K562 (cell line): ENCODE results near the gene WTAP. TPM values are rescaled to one million over a fixed set of nuclear protein-coding genes. Genes with fewer than 3 reads are reported as not detected.

Experiments used
- BRF1 ChIP-seq: IDR thresholded peaks from 3 replicates; pipeline ENCODE4 v1.6.1; 2011; ENCODE audit warnings: borderline replicate concordance, mild to moderate bottlenecking; ENCODE audit not compliant: insufficient read length; ENCODE audit errors: extremely low read depth
- EGR1 ChIP-seq: fragments of 450-650 bp; conservative IDR thresholded peaks from 2 replicates; pipeline ENCODE4 v1.6.1; 2017; ENCODE audit warnings: mild to moderate bottlenecking
- ETV5 ChIP-seq: sonication (generic); formaldehyde crosslinking; IDR thresholded peaks from 2 replicates; pipeline ENCODE4 v1.4.0; 2020; ENCODE audit warnings: low read depth, mild to moderate bottlenecking, missing genetic modification reagents
- FOXJ2 ChIP-seq: fragments of 200-800 bp; sonication (Bioruptor generic); IDR thresholded peaks from 2 replicates; pipeline ENCODE4 v1.6.1; 2016; ENCODE audit warnings: missing genetic modification characterization, missing compliant biosample characterization
- HCFC1 ChIP-seq: IDR thresholded peaks from 2 replicates; pipeline ENCODE4 v1.6.1; 2012; ENCODE audit warnings: low read depth, low read length, improper control_type of control experiment
- KAT7 ChIP-seq: sonication (generic); formaldehyde crosslinking; IDR thresholded peaks from 2 replicates; pipeline ENCODE4 v1.8.0; 2022; ENCODE audit warnings: missing genetic modification reagents, mild to moderate bottlenecking, borderline replicate concordance
- MEF2D ChIP-seq: conservative IDR thresholded peaks from 2 replicates; pipeline ENCODE4 v1.6.1; 2016; ENCODE audit warnings: low read depth, missing genetic modification characterization, missing compliant biosample characterization
- NFIX ChIP-seq: fragments of 250-450 bp; sonication (Bioruptor Pico); IDR thresholded peaks from 2 replicates; pipeline ENCODE4 v1.4.0; 2020; ENCODE audit warnings: low read depth, mild to moderate bottlenecking, moderate library complexity
- YY1 ChIP-seq, 3 experiments: IDR thresholded peaks; 2 replicates each; pipeline ENCODE4 v1.6.1; 2011; ENCODE audit warnings: low read length in 2 of 3, mild to moderate bottlenecking in 2 of 3, moderate library complexity in 2 of 3, borderline replicate concordance in 1 of 3, control low read depth in 1 of 3, low read depth in 1 of 3; ENCODE audit not compliant: insufficient read depth in 3 of 3, insufficient replicate concordance in 2 of 3, control insufficient read depth in 1 of 3, insufficient read length in 1 of 3; ENCODE audit errors: extremely low read depth in 1 of 3
- ZNF668 ChIP-seq: fragments of 250-450 bp; sonication (Bioruptor Pico); IDR thresholded peaks from 2 replicates; pipeline ENCODE4 v1.8.0; 2022; ENCODE audit warnings: mild to moderate bottlenecking, inconsistent platforms
- polyA plus RNA-seq, 8 experiments: library from polyadenylated mRNA; depleted of rRNA in 4 of 8; stranded (reverse) in 5 of 8; unstranded in 3 of 8; fragments of >200 nt; fragmentation: Nextera tagmentation in 2 of 8; fragmentation: Illumina TruSeq in 1 of 8; extraction: Ambion mirVana in 2 of 8; extraction: Trizol in 1 of 8; gene quantifications; 2 replicates each; pipeline versions ENCODE4 v1.2.1 to v1.2.3, GENCODE V29; 2011 to 2014; ENCODE audit warnings: inconsistent platforms in 1 of 8, missing spikeins in 1 of 8
- total RNA-seq, 7 experiments: library from RNA; depleted of rRNA in 6 of 7; stranded (reverse); fragments of >200 nt in 6 of 7; fragmentation: Illumina TruSeq in 2 of 7; extraction: Trizol in 2 of 7; gene quantifications; 2 replicates each; pipeline versions ENCODE4 v1.2.1 to v1.2.3, GENCODE V29; 2011 to 2021; ENCODE audit warnings: low replicate concordance in 1 of 7
- TF ChIP-seq, protein P1 (sequence below), 2 experiments: fragments of 450-650 bp in 1 of 2; sonication (generic) in 1 of 2; formaldehyde crosslinking in 1 of 2; IDR thresholded peaks; 2 replicates each; pipeline versions ENCODE4 v1.7.1 to v1.9.0; 2016 to 2022; ENCODE audit warnings: inconsistent platforms in 1 of 2, mild to moderate bottlenecking in 1 of 2, missing genetic modification reagents in 1 of 2
- TF ChIP-seq, protein P2 (sequence below): fragments of 450-650 bp; IDR thresholded peaks from 2 replicates; pipeline ENCODE4 v1.6.1; 2016; ENCODE audit warnings: borderline replicate concordance
- TF ChIP-seq, protein P3 (sequence below): fragments of 450-650 bp; IDR thresholded peaks from 2 replicates; pipeline ENCODE4 v1.6.1; 2016; ENCODE audit warnings: antibody characterized with exemption

WTAP gene
- total and polyA plus RNA-seq, 9 of the 15 experiments (the other 6 are each of a cell fraction or from before 2014, with no cell fraction given): 52.4 to 156 (median 110) TPM

DNA sequence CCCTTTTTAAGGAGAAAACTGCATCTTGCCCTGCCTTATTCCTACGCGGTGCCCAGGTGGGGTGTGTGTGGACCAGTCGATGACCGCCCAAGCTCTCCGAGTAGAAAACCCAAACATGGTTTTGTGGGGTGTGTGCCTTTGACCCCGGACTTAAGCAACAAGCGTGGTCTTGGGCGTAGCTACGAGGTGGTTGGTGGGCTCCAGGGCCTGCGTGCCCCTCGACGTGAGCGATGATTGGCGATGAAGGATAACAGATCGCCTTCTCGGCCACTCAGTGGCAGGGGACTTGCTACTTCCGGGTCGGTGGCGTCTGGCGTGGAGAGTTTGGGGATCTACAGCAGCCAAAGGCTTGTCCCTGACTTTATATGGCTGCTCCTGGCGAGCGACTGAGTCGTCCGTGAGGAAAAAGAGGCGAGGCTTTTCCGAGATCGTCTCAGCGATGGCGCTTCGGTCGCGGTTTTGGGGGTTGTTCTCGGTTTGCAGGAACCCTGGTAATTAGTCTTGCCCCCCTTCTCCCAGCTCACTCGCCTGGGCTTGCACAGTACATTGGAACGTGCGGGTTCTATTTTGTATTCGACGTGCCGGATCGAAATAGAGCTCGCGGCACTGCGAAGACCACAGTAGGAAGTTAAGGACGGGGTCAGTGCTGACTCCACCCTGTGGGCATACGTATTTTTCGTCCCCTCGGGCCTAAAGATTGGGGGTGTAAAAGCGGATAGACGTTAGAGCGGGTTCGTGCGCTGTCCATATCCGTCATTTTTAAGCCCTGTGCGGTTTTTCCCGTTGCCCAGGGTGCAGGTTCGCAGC, 63.0 kb downstream of the WTAP start, which contains the start of gene MRPL18 (continued):
- TF ChIP-seq, protein P1, sequence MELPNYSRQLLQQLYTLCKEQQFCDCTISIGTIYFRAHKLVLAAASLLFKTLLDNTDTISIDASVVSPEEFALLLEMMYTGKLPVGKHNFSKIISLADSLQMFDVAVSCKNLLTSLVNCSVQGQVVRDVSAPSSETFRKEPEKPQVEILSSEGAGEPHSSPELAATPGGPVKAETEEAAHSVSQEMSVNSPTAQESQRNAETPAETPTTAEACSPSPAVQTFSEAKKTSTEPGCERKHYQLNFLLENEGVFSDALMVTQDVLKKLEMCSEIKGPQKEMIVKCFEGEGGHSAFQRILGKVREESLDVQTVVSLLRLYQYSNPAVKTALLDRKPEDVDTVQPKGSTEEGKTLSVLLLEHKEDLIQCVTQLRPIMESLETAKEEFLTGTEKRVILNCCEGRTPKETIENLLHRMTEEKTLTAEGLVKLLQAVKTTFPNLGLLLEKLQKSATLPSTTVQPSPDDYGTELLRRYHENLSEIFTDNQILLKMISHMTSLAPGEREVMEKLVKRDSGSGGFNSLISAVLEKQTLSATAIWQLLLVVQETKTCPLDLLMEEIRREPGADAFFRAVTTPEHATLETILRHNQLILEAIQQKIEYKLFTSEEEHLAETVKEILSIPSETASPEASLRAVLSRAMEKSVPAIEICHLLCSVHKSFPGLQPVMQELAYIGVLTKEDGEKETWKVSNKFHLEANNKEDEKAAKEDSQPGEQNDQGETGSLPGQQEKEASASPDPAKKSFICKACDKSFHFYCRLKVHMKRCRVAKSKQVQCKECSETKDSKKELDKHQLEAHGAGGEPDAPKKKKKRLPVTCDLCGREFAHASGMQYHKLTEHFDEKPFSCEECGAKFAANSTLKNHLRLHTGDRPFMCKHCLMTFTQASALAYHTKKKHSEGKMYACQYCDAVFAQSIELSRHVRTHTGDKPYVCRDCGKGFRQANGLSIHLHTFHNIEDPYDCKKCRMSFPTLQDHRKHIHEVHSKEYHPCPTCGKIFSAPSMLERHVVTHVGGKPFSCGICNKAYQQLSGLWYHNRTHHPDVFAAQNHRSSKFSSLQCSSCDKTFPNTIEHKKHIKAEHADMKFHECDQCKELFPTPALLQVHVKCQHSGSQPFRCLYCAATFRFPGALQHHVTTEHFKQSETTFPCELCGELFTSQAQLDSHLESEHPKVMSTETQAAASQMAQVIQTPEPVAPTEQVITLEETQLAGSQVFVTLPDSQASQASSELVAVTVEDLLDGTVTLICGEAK (IDR thresholded peaks at IDR 0.05): peak; percentile 58
- TF ChIP-seq, protein P1 (CRISPR knock-in tag; IDR thresholded peaks at IDR 0.05): no peak
- TF ChIP-seq ZNF668 (CRISPR knock-in tag) (0 out of 2 replicates have a peak, but pooled peaks have one; percentile 19), FOXJ2 (no peak), NFIX (CRISPR knock-in tag) (no peak), YY1 (IDR thresholded peaks at IDR 0.05; ENCODE audit: borderline replicate concordance in 1 of 3, control insufficient read depth in 1 of 3, extremely low read depth in 1 of 3, insufficient read depth in 3 of 3, insufficient read length in 1 of 3, insufficient replicate concordance in 2 of 3, low read depth in 1 of 3, low read length in 2 of 3) (peak in 2 of 3 experiments; percentile 61 to 79), HCFC1 (peak; percentile 39; the same call in 1 of the 2 replicates), KAT7 (CRISPR knock-in tag) (peak; percentile 83; the same call in 1 of the 2 replicates), EGR1 (peak; percentile 70), ETV5 (peak; percentile 56), MEF2D (tag) (peak; percentile 51; the same call in 1 of the 2 replicates), BRF1 (no peak)
- TF ChIP-seq, protein P2, sequence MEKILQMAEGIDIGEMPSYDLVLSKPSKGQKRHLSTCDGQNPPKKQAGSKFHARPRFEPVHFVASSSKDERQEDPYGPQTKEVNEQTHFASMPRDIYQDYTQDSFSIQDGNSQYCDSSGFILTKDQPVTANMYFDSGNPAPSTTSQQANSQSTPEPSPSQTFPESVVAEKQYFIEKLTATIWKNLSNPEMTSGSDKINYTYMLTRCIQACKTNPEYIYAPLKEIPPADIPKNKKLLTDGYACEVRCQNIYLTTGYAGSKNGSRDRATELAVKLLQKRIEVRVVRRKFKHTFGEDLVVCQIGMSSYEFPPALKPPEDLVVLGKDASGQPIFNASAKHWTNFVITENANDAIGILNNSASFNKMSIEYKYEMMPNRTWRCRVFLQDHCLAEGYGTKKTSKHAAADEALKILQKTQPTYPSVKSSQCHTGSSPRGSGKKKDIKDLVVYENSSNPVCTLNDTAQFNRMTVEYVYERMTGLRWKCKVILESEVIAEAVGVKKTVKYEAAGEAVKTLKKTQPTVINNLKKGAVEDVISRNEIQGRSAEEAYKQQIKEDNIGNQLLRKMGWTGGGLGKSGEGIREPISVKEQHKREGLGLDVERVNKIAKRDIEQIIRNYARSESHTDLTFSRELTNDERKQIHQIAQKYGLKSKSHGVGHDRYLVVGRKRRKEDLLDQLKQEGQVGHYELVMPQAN: peak; percentile 67
- TF ChIP-seq, protein P3, sequence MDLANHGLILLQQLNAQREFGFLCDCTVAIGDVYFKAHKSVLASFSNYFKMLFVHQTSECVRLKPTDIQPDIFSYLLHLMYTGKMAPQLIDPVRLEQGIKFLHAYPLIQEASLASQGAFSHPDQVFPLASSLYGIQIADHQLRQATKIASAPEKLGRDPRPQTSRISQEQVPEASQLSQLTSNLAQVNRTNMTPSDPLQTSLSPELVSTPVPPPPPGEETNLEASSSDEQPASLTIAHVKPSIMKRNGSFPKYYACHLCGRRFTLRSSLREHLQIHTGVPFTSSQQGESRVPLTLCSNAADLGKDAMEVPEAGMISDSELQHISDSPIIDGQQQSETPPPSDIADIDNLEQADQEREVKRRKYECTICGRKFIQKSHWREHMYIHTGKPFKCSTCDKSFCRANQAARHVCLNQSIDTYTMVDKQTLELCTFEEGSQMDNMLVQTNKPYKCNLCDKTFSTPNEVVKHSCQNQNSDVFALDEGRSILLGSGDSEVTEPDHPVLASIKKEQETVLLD: peak; percentile 85
